GM13977 (cell line): ENCODE data around the gene PMP22.

ENCODE experiments used
- DNase-seq: peaks from one replicate; pipeline ENCODE4 v3.0.0; 2012; ENCODE audit warnings: low spot score
- in situ Hi-C: fragments of 300-500 bp; cut with MboI; formaldehyde crosslinking; loops from one replicate; pipeline ENCODE4 v1.12.0; 2022; ENCODE audit warnings: low sequenced_read_pairs, low pct_unique_long_range_greater_than_20kb, mixed read lengths, inconsistent platforms; ENCODE audit not compliant: unreplicated experiment
- TF ChIP-seq, protein P1 (sequence below): IDR thresholded peaks from 2 replicates; pipeline ENCODE4 v1.5.1; 2012; ENCODE audit warnings: mild to moderate bottlenecking, control low read depth; ENCODE audit not compliant: insufficient read depth; ENCODE audit errors: extremely low read depth, missing control alignments

PMP22 gene

DNA sequence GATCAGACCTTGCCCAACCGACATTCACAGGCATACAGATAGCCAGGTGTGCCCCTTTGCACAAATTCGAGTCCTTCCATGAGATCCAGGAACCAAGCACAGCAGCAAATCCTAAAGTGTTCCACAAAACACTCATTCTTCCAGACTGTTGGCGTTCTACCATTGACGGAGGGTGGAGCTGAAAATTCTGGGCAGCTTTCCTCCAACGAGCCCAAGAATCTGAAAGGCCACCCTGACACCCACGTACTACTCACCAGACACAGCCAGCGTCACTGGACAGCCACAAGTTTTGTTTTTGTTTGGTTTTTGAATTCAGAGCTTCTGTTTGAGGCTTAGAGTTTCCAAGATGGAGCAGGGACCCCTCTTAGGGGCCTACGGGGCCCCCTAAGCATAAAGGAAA lies 83.8 kb downstream of the PMP22 start:
- in situ Hi-C loops: no loop called here
- TF ChIP-seq, protein P1, sequence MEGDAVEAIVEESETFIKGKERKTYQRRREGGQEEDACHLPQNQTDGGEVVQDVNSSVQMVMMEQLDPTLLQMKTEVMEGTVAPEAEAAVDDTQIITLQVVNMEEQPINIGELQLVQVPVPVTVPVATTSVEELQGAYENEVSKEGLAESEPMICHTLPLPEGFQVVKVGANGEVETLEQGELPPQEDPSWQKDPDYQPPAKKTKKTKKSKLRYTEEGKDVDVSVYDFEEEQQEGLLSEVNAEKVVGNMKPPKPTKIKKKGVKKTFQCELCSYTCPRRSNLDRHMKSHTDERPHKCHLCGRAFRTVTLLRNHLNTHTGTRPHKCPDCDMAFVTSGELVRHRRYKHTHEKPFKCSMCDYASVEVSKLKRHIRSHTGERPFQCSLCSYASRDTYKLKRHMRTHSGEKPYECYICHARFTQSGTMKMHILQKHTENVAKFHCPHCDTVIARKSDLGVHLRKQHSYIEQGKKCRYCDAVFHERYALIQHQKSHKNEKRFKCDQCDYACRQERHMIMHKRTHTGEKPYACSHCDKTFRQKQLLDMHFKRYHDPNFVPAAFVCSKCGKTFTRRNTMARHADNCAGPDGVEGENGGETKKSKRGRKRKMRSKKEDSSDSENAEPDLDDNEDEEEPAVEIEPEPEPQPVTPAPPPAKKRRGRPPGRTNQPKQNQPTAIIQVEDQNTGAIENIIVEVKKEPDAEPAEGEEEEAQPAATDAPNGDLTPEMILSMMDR: no peak
- DNase-seq: no peak

DNA sequence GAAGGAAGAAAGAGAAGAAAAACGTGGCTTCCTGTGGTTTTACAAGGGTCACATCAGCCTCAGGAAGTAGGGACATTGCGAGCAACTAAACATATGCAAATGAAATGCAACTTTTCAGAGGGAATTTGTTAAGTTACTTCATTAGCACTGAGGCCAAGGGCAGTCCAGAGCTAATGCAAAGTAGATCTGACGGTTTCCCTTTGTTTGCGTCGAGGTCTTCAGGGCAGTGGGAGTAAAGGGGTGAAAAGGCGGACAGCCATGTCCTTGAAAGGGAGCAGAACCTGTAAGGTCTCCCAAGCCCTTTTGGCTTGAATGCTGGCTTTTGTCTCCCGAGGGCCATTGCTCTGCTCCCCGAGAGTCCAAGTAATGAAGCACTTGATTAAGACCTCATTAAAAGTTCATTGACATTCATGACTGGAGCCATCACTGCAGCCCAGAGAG lies 85.0 kb downstream of the PMP22 start:
- DNase-seq: no peak
- in situ Hi-C loops: no loop called here
- TF ChIP-seq, protein P1: no peak
